Prostate gland (tissue), 2 donors: ENCODE measurements around the gene SLC35F4. TPM values are rescaled to one million over a fixed set of nuclear protein-coding genes. Genes with fewer than 3 reads are reported as not detected.

Experiments used
- DNase-seq: peaks from one replicate; pipeline ENCODE4 v3.0.0-alpha.2; 2019; ENCODE audit warnings: low spot score
- H3K27ac ChIP-seq, 2 donors: fragments of 200-600 bp; sonication (generic); 2 replicates each; pipeline ENCODE4 v1.5.1; 2017 to 2019
- H3K27me3 ChIP-seq: fragments of 200-600 bp; sonication (generic); replicated peaks from 2 replicates; pipeline ENCODE4 v1.5.1; 2019; ENCODE audit not compliant: insufficient read depth
- H3K36me3 ChIP-seq, 2 donors: fragments of 200-600 bp; sonication (generic); 1 replicate in 1 of 2; 2 replicates in 1 of 2; pipeline versions ENCODE4 v1.5.1 to v1.8.1; 2017 to 2019
- H3K4me1 ChIP-seq: fragments of 200-600 bp; sonication (generic); replicated peaks from 2 replicates; pipeline ENCODE4 v1.5.1; 2019
- H3K4me3 ChIP-seq, 2 donors: fragments of 200-600 bp; sonication (generic); 2 replicates each; pipeline ENCODE4 v1.5.1; 2017 to 2019
- H3K9me3 ChIP-seq: fragments of 200-600 bp; sonication (generic); 2 replicates; pipeline ENCODE4 v1.5.1; 2017
- POLR2A ChIP-seq: fragments of 450-650 bp; IDR thresholded peaks from one replicate; pipeline ENCODE4 v1.6.1; 2016; ENCODE audit warnings: antibody characterized with exemption, mild to moderate bottlenecking
- POLR2AphosphoS5 ChIP-seq: sonication (generic); formaldehyde crosslinking; IDR thresholded peaks from one replicate; pipeline ENCODE4 v1.6.1; 2017; ENCODE audit warnings: antibody characterized with exemption
- WGBS: methylation state at CpG from one replicate; pipeline ENCODE4 v1.1.5; 2018; 5-methylcytosine and 5-hydroxymethylcytosine counted together
- intact Hi-C: fragments of 100-400 bp; cut with DNase I; formaldehyde crosslinking; loops from one replicate; pipeline ENCODE4 v1.14.2; 2022
- total RNA-seq, 2 donors: library from RNA; depleted of rRNA; stranded (reverse); fragments of >200 nt; gene quantifications; one replicate each; pipeline ENCODE4 v1.1.0, GENCODE V29; 2016
- TF ChIP-seq, protein P1 (sequence below), 4 experiments: fragments of 200-600 bp in 2 of 4; fragments of 450-650 bp in 2 of 4; sonication (generic) in 2 of 4; IDR thresholded peaks; 1 replicate in 3 of 4; 2 replicates in 1 of 4; pipeline ENCODE4 v1.5.1; 2016 to 2019; ENCODE audit warnings: antibody characterized with exemption in 4 of 4, mild to moderate bottlenecking in 2 of 4, moderate library complexity in 2 of 4

The SLC35F4 gene
- total RNA-seq, 2 donors from 2014 or later: 2.4 to 2.9 TPM

DNA sequence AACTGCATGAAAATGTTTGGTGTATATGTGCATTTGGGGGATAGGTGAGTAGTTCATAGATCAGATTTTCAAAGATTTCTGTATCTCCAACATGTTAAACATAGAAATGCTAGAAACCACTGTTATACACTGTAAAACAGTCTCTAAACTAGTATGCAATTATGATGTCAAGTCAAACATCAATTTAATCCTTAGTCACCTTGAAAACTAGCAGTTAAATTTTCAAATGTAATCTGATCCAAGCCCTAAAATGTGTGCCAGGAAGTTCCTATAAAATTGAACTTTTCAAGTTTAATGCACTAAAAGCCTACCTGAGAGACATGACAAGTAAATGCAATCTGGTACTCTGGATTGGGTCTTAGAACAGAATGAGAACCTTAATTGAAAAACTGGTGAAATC lies 14.5 kb downstream of the SLC35F4 start:
- Histone ChIP-seq H3K36me3 (no peaks in the 10 kb centered on the region), H3K4me1 (no peaks in the 10 kb centered on the region), H3K27ac (no peak overlapping the region), H3K27me3 (no peaks in the 10 kb centered on the region), H3K9me3 (no peaks in the 10 kb centered on the region), H3K4me3 (no peak overlapping the region)
- DNase-seq: no peak
- intact Hi-C loops: no loop called here
- TF ChIP-seq, protein P1, sequence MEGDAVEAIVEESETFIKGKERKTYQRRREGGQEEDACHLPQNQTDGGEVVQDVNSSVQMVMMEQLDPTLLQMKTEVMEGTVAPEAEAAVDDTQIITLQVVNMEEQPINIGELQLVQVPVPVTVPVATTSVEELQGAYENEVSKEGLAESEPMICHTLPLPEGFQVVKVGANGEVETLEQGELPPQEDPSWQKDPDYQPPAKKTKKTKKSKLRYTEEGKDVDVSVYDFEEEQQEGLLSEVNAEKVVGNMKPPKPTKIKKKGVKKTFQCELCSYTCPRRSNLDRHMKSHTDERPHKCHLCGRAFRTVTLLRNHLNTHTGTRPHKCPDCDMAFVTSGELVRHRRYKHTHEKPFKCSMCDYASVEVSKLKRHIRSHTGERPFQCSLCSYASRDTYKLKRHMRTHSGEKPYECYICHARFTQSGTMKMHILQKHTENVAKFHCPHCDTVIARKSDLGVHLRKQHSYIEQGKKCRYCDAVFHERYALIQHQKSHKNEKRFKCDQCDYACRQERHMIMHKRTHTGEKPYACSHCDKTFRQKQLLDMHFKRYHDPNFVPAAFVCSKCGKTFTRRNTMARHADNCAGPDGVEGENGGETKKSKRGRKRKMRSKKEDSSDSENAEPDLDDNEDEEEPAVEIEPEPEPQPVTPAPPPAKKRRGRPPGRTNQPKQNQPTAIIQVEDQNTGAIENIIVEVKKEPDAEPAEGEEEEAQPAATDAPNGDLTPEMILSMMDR (IDR thresholded peaks at IDR 0.05): no peak
- TF ChIP-seq POLR2A (no peak), POLR2AphosphoS5 (no peak)

DNA sequence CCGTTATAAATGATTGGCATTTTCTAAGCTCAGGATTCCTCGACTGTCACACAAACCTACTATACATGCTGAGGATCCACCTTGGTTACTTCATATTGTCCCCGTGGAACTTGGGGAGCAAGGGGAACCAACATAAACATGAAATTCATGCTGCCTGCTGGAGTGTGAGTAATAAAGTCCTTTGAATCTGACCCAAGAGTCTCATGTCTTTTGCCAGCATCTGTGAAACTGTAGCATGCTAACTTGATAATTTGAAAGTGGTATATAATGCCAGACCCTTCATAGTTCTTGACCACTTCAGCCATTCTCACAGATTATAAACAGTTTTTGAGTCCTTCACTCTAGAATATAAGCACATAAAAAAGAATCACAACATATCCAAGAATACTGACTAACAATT lies 17.1 kb downstream of the SLC35F4 start:
- Histone ChIP-seq H3K27me3 (no peaks in the 10 kb centered on the region), H3K4me1 (no peaks in the 10 kb centered on the region), H3K36me3 (no peaks in the 10 kb centered on the region), H3K27ac (no peak overlapping the region), H3K4me3 (no peak overlapping the region), H3K9me3 (no peaks in the 10 kb centered on the region)
- intact Hi-C loops: no loop called here
- WGBS: 76% methylated on average over 3 of the region's 3 CpGs
- TF ChIP-seq, protein P1 (IDR thresholded peaks at IDR 0.05): no peak
- no peak for TF ChIP-seq POLR2A
- TF ChIP-seq POLR2AphosphoS5: no peak
- DNase-seq: no peak

DNA sequence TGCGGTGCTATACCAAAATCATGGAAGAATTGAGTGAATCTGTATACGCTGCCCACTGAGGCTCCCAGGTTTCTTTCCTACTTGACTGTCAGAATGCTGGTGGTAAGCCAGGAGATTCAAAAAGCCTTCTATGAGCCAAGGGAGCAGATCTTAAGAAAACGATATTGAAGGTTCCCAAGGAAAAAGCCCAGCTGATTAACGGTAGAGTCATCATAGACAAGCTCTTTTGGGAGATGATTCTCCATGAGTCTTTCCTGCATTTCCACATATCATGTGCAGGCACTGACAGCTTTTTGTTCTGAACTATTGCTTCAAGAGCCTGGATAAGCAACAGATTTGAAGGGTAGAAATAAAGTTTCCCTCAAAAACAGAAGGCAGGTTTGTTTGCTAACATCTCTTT lies 17.5 kb downstream of the SLC35F4 start:
- Histone ChIP-seq H3K36me3 (no peaks in the 10 kb centered on the region), H3K4me1 (no peaks in the 10 kb centered on the region), H3K4me3 (no peak overlapping the region), H3K27me3 (no peaks in the 10 kb centered on the region), H3K27ac (no peak overlapping the region), H3K9me3 (no peaks in the 10 kb centered on the region)
- 81% methylated on average over 4 of the region's 4 CpGs for WGBS
- intact Hi-C loops: no loop called here
- no peak for TF ChIP-seq POLR2A
- TF ChIP-seq POLR2AphosphoS5: no peak
- TF ChIP-seq, protein P1 (IDR thresholded peaks at IDR 0.05): no peak
- no peak for DNase-seq

DNA sequence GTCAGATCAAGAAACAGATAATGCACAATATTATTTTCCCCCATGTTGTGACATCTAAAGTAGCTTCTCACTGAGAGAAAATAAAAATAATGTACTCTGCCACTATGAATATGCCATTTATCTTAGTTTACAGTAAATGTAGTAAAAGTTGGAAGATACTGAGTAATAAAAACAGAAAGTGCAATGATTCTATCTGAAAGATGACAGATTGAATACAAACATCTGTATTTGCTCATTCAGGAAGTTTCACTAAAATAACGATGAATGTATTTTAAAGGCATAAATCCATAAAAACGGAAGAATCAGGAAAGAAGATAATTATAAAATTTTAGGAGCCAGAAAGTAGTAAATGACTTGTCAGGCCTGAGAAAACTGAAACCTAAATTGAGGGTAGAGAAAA lies 18.2 kb downstream of the SLC35F4 start:
- Histone ChIP-seq H3K36me3 (no peaks in the 10 kb centered on the region), H3K4me3 (no peak overlapping the region), H3K27ac (no peak overlapping the region), H3K9me3 (no peaks in the 10 kb centered on the region), H3K27me3 (no peaks in the 10 kb centered on the region), H3K4me1 (no peaks in the 10 kb centered on the region)
- TF ChIP-seq POLR2A: no peak
- no peak for TF ChIP-seq POLR2AphosphoS5
- TF ChIP-seq, protein P1 (IDR thresholded peaks at IDR 0.05): no peak
- no peak for DNase-seq
- intact Hi-C loops: no loop called here
- 16% methylated on average over 2 of the region's 2 CpGs for WGBS

DNA sequence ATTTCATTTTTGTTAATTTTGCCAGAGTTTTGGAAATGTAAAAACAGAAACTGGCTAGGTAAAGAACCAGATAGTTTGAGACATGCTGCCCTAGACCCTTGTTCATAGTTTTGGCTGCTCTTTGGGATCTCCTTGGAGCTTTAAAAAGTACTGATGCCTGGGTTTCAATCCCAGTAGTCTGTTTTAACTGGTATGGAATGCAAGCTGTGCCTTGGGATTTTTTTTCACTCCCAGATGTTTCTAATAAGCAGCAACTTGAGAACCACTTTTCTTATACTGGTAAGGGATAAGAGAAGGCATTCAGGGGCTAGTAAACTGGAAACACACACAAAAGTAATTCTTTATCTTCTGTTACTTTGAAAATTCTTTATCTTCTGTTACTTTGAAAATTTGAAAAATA lies 18.8 kb downstream of the SLC35F4 start:
- H3K36me3 ChIP-seq: no peaks in the 10 kb centered on the region
- intact Hi-C loops: no loop called here
- TF ChIP-seq POLR2A: no peak
- TF ChIP-seq, protein P1 (IDR thresholded peaks at IDR 0.05): no peak
- TF ChIP-seq POLR2AphosphoS5: no peak
- H3K9me3 ChIP-seq: no peaks in the 10 kb centered on the region
- H3K27me3 ChIP-seq: no peaks in the 10 kb centered on the region
- no peak overlapping the region for H3K4me3 ChIP-seq
- no peak for DNase-seq
- no peaks in the 10 kb centered on the region for H3K4me1 ChIP-seq
- no peak overlapping the region for H3K27ac ChIP-seq
